NCI-H748 treated with DMSO at 0.1 percent for 48 hours (cell line): Measurements from ENCODE around the gene SFTPA1.
"Not testable (repeated sequence)": the region's sequence is repeated elsewhere in the genome, so short reads cannot be mapped to it uniquely, and the experiment has no call there.

Experiments used
- DNase-seq: peaks from one replicate; lab custom pipeline; 2025; lab: John Stamatoyannopoulos, UW

Gene SFTPA1

DNA sequence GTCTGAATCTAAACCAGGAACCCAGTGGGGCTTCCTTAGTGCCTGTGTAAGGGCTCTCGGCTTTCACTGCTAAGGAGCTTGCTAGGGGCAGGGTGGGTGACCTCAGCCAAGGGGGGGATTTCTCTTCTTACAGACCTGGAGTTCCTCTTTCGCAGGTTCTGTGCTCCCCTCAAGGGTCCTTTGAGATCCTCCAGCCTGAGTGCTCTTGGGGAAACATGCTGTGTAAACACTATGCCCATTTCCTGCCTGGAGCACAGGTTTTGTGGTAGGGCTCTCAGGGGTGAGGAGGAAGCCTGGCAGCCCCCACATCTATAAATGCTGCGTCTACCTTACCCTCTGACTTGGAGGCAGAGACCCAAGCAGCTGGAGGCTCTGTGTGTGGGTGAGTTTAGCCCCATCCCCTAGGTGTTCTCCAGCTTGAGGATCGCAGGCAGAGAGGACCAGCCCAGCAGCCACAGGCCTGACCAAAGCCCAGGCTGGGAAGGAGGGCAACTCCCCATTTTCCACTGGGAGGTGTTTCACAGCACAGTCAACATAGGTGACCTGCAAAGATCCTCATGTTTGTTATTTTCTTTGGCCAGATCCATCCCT lies at the start of gene SFTPA1:
SFTPA1 (plus strand) TSS at position 339 of the 591 bp plus-strand sequence. CDS start 887 bp downstream, outside the sequence.
- DNase-seq: no peak

- no peak for DNase-seq
Observed at GRCh38 chr10:79561257-79561656, 49.5 kb upstream of the SFTPA1 start.

DNA sequence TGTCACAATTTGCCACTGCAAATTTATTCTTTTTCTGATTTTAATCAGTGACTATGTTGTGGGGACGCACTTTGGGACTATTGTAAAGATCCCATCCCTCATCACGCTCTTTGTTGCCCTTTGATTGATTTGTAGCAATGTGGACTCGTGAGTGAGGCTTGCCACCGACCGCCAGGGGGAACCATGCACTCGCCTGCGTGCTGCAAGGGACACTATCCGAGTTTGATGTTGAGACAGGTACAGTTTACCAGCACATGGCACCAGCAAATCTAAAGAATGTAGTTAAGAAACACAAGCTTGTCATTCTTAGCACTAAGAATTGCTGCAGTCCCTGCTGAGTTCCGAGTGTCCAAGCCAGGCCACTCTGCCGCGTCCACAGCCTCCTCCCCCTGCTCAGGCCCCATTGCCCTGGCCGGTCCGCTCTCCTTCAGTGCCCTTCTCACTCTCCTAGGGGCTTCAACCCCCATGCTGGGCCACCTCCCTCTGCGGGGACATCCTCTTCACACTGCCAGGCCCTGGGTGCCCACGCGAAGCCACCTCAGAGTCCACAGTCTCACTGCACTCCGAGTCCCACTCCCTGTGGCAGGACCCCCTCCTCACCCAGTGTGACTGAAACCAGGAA lies 48.5 kb upstream of the SFTPA1 start:
- peak; percentile 24 for DNase-seq

DNA sequence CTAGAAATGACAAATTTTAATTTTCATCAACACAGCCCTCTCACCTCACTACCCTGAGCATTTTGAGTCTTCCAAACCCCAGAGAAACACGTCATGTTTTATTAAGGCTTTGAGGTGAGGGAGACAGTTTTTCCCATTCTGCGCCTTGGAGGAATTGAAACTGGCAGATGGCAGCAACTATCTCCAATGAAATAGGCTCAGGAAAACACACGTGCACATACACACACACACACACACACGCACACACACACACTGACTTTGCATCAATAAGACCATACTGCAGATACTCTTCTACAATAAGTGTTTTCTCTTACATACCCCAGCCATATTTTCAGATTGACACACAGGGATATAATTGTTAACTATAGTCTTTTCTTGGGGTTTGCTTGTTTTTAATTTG lies 47.3 kb upstream of the SFTPA1 start:
- no peak for DNase-seq

DNA sequence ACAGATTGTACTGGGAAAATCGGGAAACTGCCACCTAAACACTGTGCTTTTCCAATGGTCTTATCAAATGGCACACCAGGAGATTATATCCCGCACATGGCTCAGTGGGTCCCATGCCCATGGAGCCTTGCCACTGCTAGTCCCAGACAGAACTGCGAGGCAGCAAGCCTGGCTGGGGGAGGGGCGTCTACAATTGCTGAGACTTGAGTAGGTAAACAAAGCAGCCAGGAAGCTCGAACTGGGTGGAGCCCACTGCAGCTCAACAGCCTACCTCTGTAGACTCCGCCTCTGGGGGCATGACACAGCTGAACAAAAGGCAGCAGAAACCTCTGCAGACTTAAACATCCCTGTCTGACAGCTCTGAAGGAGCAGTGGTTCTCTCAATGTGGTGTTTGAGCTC lies 40.1 kb upstream of the SFTPA1 start:
- DNase-seq: not testable (repeated sequence)

- DNase-seq: no peak
Observed at GRCh38 chr10:79579361-79579760, 31.4 kb upstream of the SFTPA1 start.

- DNase-seq: no peak
Observed at GRCh38 chr10:79581044-79581443, 29.7 kb upstream of the SFTPA1 start.

GRCh38 chr10:79582096-79582495 lies 28.6 kb upstream of the SFTPA1 start:
- DNase-seq: no peak

- DNase-seq: not testable (repeated sequence)
Observed at GRCh38 chr10:79582954-79583353, 27.8 kb upstream of the SFTPA1 start.

DNA sequence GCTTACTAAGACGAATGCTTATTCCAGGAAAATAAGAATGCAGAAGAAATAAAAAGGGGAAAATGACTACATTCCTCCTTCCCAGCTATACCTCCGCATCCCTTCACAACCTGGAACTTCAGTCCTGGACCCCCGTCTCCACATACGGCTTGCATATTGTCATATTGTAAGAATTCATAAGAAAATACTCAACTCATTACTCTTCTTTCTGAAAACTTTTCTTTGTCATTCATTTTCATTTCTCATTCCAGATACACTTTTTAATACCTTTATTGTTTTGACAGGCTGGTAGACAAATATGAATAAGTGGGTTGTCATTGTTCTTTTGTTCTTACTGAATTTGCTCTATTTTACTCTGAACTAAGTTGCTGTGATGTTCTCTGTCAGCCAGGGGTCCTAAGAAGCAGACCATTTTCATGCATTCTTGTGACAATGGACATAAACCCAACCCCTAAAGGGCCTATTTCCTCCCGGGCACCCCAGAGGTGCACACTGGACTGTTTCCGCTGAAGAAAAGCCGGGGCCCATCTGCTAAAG lies 27.2 kb upstream of the SFTPA1 start:
- no peak for DNase-seq

- DNase-seq: no peak
Observed at GRCh38 chr10:79585870-79586527, 24.7 kb upstream of the SFTPA1 start.

DNA sequence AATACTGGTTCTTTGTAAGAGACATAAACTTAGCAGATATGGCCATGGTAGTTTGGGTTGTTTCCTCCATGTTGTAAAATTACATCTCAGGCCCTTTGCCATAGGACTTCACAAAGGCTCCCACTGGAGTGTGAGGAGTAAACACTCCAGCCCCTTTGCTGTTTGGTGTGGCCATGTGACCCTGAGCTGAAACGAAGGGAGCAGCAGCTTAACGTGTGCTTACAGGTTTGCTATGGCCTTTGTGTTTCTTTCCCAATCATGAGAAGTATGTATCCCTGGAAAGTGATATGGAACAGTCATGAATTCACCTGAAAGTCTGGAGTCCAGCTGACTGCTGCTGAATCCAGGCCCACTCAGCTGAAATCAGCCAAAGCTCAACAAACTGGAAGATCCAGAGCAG lies 23.8 kb upstream of the SFTPA1 start:
- DNase-seq: no peak

GRCh38 chr10:79588800-79589199 lies 21.9 kb upstream of the SFTPA1 start:
- DNase-seq: no peak

DNA sequence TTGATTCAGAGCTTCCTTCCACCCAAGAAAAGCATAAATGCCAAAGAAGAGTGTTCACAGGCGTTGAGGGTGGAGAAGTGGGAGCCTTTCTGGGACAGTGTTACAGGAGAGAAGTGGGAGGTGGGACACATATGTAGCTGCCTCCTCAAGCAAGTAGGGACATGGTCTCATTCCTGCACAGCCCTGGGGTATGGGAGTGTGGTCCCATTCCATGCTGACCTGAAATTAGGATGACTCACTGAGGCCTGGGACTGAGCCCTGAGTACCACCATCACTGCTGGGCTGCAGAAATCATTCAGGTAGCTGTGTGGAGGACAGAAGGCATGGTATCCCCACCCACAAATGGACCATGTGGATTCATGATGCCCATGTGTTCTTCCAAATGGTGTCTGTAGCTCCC lies 17.4 kb upstream of the SFTPA1 start:
- no peak for DNase-seq

DNA sequence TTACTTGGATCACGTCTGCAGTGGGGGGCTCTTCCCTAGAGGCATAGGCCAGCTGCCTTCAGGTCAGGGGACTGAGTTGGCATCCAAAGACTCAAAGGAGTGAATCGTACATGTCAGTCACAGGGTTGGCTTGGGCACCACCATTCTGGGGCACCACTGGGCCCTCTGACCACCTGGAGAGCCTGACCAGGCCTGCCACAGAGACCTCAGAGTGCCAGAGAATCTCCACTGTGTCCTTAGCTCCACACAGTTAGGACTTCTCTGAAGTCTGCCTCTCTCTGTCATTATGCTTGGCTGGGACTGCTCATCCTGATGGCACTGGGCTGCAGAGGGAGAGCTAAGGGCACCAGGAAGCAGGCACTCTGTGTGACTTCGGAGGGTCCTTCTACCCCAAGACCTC lies 16.2 kb upstream of the SFTPA1 start:
- not testable (repeated sequence) for DNase-seq

DNA sequence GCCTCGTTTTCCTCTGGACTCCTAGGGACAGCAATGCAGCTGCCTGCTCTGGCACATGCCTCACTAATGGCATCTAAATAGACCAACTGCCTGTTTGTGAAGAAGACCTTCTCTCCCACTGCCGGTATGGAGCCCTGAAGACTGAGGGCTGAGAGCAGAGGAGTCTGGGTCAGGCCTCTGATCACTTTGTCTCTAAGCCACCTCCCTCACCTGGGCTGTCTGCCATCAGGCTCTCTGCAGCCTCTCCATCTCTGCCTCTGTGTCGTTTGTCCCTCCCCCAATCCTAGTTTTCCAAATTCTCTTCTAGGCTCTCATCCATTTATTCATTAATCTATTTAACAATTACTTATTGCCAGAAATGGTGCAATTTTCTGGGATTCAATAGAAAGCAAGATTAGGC lies 15.2 kb upstream of the SFTPA1 start:
- no peak for DNase-seq

DNA sequence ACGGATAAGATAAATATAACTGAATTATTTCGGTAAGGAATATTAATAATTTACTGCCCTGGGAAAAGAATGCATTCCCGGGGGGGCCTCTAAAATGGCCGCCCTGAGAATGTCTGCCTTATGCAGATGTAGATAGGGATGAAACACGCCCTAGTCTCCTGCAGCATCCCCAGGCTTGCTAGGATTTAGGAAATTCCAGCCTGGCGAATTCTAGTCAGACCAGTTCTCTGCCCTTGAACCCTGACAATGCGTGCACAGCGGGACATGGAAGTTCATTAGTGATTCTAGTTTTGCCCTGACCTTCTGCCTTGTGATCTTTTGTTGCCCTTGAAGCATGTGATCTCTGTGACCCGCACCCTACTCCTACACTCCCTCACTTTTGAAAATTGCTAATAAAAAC lies 11.1 kb upstream of the SFTPA1 start:
- not testable (repeated sequence) for DNase-seq

GRCh38 chr10:79601939-79602338 lies 8.8 kb upstream of the SFTPA1 start:
- no peak for DNase-seq

GRCh38 chr10:79602953-79603352 lies 7.8 kb upstream of the SFTPA1 start:
- no peak for DNase-seq

- DNase-seq: no peak
Observed at GRCh38 chr10:79604294-79604693, 6.4 kb upstream of the SFTPA1 start.

DNA sequence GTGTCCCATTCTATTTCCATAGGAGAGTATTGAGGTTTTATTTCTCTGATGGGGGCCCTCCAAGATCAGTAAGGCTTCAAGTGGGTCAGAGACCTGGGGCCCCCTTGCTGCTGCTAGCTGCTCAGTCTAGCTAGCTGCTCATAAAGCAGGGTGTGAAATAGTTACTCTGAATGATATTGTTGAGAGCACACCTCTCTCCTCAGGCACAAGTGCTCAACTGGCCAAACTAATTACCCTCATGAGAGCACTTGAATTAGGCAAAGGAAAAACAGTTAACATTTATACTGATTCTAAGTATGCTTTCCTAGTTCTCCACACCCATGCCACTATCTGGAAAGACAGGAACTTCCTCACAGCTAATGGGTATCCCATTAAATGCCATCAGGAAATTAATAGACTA lies 5.4 kb upstream of the SFTPA1 start:
- no peak for DNase-seq

DNA sequence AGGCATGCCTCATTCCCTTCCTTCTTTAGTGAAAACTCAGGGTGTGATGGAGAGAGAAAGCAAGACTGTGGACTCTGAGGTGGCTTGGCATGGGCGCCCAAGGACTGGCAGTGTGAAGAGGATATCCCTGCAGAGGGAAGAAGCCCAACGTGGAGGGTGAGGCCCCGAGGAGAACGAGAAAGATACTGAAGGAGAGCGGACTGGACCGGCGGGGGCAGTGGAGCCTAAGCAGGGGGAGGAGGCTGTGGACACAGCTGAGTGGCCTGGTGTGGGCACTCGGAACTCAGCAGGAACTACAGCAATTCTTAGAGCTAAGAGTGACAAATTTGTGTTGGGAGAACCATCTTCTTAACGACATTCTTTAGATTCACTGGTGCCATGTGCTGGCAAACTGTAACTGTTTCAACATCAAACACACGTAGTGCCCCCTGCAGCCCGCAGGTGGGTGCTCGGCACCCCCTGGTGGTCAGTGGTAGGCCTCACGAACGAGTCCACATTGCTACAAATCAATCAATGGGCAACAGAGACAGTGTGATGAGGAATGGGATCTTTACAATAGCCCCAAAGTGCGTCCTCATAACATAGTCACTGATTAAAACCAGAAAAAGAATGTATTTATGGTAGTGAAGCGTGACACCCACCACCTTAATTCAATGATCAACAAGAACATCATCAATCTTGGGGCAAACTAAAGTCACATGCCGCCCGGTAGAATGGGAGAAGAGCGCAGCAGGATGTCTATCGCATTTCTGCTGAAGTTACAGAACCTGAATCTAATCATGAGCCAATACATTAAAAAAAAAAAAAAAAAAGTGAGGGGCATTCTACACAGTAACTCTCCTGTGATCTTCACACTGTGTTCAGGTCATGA lies 2.0 kb upstream of the SFTPA1 start:
- DNase-seq: no peak
